ENCODE data around the gene NARF.
"Not testable (repeated sequence)": the region's sequence is repeated elsewhere in the genome, so short reads cannot be mapped to it uniquely, and the experiment has no call there.

The NARF gene

DNA sequence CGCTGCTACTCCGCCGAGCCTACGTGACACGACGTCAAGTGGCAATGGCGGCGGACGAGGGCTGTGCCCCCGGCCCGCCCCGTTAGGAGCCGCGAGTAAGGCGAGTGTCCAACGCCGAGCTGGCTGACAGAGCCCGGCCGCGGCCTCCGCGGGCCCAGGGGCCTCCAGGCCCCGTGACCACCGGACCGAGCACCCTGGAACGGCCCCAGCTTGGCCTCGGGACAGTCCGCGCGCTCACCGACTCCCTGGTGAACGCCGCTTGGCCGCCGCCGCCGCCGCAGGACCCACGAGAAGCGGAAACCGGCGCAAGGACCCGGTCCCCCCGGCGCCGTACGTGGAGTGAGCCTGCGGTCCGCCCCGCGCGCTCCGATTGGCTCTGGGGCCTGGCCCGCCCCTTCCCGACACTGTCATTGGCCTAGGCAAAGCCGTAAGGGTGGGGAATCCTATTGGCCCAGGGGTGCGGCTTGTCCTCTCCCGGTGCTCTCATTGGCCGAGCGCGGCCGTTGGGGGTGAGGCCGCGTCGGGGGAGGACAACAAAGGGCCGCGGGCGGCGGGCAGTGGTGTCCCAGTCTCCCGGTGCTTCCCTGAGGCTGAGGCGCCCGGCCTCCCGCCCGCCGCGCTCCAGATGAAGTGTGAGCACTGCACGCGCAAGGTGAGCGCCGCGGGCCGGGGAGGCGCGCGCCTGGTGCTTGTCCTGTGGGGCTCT, at the start of gene NARF:
Gene NARF (plus strand): TSS at position 563 of the 706 bp plus-strand sequence. CDS start 63 bp downstream, at position 626.
- DNase-seq (ENCODE audit: low read depth), result peak; percentile 90

GRCh38 chr17:82408938-82409318, 49.6 kb upstream of the NARF start:
- no peak for DNase-seq (ENCODE audit: low read depth)

- DNase-seq (ENCODE audit: low read depth), result no peak
Observed at GRCh38 chr17:82410014-82410716, 48.4 kb upstream of the NARF start.

GRCh38 chr17:82411396-82412053, 47.0 kb upstream of the NARF start:
- DNase-seq (ENCODE audit: low read depth), result no peak

- not testable (repeated sequence) for DNase-seq (ENCODE audit: low read depth)
Observed at GRCh38 chr17:82412081-82412480, 46.5 kb upstream of the NARF start.

DNA sequence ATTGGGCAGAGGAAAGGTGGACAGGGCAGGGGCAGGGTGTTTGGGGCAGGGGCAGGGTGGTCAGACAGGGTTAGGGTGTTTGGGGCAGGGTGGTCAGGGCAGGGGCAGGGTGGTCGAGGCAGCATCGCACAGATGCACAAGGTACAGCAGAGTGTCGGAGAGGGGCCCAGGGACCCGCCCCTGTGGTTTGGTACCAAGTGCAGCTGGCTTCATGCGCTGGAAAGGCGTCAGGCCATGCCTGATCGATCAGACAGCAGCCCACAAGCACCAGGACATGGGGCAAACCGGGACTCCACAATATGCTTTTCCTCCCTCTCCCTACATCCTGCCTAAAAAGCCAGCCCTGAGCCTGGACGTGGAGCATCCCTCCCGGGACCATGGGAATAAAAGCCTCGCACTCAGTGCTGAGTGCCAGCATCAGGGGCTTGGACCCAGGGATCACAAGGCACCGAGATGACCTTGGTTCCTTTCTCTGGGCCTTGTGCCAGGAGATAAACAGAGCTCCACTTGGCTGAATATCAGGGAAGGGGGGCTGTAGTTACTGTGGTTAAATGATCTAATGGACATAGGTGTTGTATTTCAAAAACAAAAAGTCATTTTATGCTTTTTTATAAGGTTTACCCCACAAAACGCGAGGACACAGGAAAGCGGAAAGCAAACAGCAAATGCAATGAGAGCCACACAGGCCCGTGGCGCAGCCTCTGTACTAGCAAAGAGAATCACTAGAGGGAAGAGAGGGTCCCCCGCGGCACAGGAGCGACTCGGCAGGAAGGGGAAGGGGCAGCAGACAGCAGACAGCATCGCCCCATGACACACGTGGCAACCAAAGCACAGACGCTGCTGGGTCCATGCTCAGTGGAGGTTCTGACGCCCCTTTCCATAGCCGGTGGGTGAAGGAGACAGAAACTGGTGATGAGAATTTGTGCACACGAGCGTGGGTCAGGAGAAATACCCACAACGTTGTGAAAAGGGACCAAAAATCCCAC, 45.7 kb upstream of the NARF start:
- no peak for DNase-seq (ENCODE audit: low read depth)

DNA sequence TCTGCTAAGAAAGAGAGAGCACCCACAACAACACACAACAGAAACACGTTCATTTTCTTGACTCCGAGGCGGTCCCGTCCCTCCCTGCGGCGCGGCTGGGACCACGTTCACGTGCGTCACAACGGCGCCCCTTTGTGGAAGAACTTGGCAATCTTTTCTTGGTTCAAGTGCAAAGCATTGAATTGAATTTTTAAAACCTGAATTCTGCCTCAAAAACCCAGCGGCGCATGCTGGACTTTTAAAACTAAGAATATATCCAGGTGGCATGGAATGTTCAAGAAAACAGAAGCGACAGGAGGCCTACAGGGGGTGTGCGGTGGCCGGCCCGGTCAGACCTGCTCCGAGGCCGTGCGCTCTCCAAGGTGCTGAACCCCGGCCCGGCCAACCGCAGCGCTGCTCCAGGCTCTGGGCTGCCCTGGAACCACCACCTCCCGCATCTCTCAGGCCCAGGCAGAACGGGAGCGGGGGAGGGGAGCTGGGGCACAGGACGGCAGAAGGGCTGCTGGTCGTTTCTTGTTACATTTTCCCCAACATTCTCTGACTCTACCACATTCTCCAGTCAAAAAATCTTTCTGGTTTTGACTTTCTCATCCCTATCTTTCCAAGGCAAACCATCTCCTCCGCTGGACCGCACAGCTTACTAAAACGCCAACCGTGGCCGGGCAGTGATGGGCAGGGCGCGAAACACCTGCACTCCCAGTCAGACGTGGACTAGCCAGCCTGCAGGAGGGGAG, 43.8 kb upstream of the NARF start:
- no peak for DNase-seq (ENCODE audit: low read depth)

- no peak for DNase-seq (ENCODE audit: low read depth)
Observed at GRCh38 chr17:82415336-82415735, 43.2 kb upstream of the NARF start.

- no peak for DNase-seq (ENCODE audit: low read depth)
Observed at GRCh38 chr17:82415786-82416185, 42.8 kb upstream of the NARF start.

DNA sequence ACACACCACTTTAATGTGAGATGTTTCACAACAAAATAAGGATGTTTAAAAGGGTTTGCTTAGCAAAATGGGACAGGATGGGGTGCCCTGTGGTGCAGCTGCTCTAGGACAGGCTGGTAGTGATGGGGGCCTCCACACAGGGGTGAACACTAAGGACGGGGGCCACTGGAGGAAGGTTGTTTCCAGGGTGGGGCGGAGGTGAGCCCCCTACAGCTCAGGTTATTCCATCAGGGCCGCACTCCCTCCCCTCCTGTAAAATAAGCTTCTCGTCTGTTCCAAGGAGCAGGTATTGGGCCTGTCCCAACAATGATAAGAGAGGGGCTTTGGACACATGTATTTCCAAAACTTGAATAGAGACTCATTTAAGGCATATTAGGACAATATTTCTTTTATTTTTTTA, 42.3 kb upstream of the NARF start:
- DNase-seq (ENCODE audit: low read depth), result no peak

GRCh38 chr17:82416771-82417170, 41.8 kb upstream of the NARF start:
- no peak for DNase-seq (ENCODE audit: low read depth)

DNA sequence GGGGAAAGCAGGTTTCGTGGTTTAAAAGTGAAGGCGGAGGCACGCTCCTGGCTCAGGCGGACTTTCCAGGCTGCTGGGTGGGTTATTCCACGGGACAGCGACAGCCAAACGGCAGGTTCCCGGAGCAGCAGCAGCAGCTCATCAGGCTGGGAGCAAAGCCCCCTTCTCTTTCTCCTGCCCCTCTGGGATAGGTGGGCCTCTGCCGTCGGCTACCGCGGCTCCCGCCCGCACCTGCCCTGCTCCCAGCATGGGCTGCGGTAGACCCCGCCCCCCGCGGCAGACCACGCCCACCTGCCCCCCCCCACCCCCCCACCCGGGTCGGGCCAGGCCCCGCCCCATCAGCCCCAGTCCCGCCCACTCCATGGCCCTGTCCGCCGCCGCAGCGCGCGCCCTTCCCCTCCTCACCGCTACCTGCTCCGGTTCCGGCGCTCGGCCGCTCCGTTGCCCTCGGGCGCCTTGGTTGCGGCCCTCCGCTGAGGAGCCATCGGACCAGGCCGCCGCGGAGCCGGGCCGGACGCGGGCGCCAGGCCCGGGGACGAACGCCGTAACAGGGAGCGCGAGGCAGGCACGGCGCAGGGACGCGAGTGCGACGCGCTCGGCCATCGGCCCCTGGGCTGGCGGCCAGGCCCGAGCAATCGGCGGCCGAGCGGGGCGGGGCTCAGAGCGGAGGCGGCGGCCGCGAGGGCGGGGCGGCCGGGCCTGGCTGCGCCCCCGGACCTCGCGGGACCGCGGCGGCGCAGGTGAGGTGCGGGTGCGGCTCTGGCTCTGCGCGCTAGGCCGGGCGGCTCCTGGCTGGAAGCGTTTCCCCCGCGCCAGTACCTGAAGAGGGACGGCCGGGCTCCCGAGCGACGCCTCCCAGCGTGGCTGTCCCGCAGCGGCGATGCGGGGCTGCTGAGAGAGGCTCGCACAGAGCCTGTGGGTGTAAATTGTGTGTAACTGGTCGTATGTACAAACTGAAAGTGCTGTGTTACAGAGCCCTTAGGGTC, 40.2 kb upstream of the NARF start, which contains the start of the genes HEXD and OGFOD3:
Gene HEXD (plus strand): TSS at position 347 of the 986 bp plus-strand sequence. CDS start 1,453 bp downstream, outside the sequence.
Gene OGFOD3 (minus strand): TSS at position 586 of the 986 bp plus-strand sequence. CDS start 101 bp downstream, at position 485.
- DNase-seq (ENCODE audit: low read depth), result peak; percentile 34

- DNase-seq (ENCODE audit: low read depth), result no peak
Observed at GRCh38 chr17:82419540-82419939, 39.0 kb upstream of the NARF start.

- no peak for DNase-seq (ENCODE audit: low read depth)
Observed at GRCh38 chr17:82424001-82424862, 34.3 kb upstream of the NARF start.

- DNase-seq (ENCODE audit: low read depth), result no peak
Observed at GRCh38 chr17:82424863-82425159, 33.7 kb upstream of the NARF start.

- DNase-seq (ENCODE audit: low read depth), result no peak
Observed at GRCh38 chr17:82428546-82428945, 30.0 kb upstream of the NARF start.

DNA sequence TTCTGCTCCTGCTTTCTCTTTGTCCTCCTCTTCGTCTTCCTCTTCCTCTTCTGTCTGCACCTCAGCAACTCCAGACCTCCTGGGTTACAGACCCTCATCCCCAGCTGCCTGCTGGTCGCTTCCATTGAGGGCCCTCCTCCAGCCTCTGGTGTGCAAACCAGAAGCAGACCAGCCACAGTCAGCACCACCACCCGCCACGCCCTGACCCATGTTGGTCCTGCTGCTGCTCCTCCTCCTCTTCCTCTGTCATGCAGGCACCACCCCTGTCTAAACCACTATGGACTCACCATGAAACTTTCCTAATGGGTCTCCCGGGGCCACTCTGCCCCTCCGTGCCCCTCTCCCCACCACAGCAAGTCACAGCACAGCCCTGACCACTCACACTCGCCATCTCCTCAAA, 28.7 kb upstream of the NARF start:
- DNase-seq (ENCODE audit: low read depth), result no peak

- DNase-seq (ENCODE audit: low read depth), result no peak
Observed at GRCh38 chr17:82432017-82432416, 26.5 kb upstream of the NARF start.

Measured in GM04503 (cell line).